Neural progenitor cell (in vitro differentiated cells): ENCODE measurements around the gene ACKR3.

Experiments
- EZH2 ChIP-seq: fragments of 200-600 bp; sonication (generic); IDR thresholded peaks from 2 replicates; pipeline ENCODE4 v1.6.1; 2017; ENCODE audit warnings: antibody characterized with exemption, mild to moderate bottlenecking, moderate library complexity
- TF ChIP-seq, protein P1 (sequence below): fragments of 200-600 bp; sonication (generic); IDR thresholded peaks from 2 replicates; pipeline ENCODE4 v1.5.1; 2017; ENCODE audit warnings: antibody characterized with exemption, mild to moderate bottlenecking

DNA sequence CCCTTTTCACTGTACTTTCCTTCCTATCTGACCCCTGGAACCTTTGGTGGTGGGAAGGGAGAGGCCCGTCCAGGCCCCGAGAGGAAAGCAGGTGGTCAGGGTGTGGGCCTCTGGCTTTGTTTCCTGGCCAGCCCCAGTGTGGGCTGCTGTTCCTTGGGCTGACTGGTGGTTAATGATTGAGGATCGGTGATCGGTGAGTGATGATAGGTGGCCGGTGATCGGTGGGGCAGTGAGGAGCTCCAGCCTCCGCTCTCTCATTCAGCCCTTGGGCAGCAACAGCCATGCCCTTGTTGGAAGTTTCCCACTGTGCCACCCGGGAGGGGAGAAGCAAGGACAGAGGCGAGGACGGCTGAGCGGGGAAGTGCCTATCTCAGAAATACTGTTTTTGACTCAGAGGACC is 7.3 kb downstream of the ACKR3 start:
- TF ChIP-seq, protein P1, sequence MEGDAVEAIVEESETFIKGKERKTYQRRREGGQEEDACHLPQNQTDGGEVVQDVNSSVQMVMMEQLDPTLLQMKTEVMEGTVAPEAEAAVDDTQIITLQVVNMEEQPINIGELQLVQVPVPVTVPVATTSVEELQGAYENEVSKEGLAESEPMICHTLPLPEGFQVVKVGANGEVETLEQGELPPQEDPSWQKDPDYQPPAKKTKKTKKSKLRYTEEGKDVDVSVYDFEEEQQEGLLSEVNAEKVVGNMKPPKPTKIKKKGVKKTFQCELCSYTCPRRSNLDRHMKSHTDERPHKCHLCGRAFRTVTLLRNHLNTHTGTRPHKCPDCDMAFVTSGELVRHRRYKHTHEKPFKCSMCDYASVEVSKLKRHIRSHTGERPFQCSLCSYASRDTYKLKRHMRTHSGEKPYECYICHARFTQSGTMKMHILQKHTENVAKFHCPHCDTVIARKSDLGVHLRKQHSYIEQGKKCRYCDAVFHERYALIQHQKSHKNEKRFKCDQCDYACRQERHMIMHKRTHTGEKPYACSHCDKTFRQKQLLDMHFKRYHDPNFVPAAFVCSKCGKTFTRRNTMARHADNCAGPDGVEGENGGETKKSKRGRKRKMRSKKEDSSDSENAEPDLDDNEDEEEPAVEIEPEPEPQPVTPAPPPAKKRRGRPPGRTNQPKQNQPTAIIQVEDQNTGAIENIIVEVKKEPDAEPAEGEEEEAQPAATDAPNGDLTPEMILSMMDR = no peak
- TF ChIP-seq EZH2 = no peak
